SK-N-SH treated with all-trans-retinoic acid at 6 μM for 48 hours (cell line): ENCODE measurements around the gene TMEM114.

Source experiments
- ARNTL ChIP-seq: fragments of 450-650 bp; formaldehyde crosslinking; IDR thresholded peaks from 2 replicates; pipeline ENCODE4 v1.5.0; 2020; ENCODE audit warnings: low read depth, mild to moderate bottlenecking, moderate library complexity, borderline replicate concordance
- BACH2 ChIP-seq: fragments of 250-450 bp; sonication (Bioruptor Pico); IDR thresholded peaks from 2 replicates; pipeline ENCODE4 v1.9.0; 2021; ENCODE audit warnings: mild to moderate bottlenecking, borderline replicate concordance
- ESRRG ChIP-seq: fragments of 250-450 bp; sonication (Bioruptor Pico); IDR thresholded peaks from 2 replicates; pipeline ENCODE4 v1.6.1; 2021; ENCODE audit warnings: mild to moderate bottlenecking
- GLIS3 ChIP-seq: fragments of 250-450 bp; sonication (Bioruptor Pico); IDR thresholded peaks from 2 replicates; pipeline ENCODE4 v1.5.0; 2020; ENCODE audit warnings: mild to moderate bottlenecking, moderate library complexity
- ISL1 ChIP-seq: fragments of 250-450 bp; sonication (Bioruptor Pico); IDR thresholded peaks from 2 replicates; pipeline ENCODE4 v2.1.2; 2022; ENCODE audit warnings: mild to moderate bottlenecking, moderate library complexity
- SNAI2 ChIP-seq: fragments of 250-450 bp; sonication (Bioruptor Pico); IDR thresholded peaks from 2 replicates; pipeline ENCODE4 v1.5.0; 2020; ENCODE audit warnings: mild to moderate bottlenecking, moderate library complexity
- TOX ChIP-seq: fragments of 250-450 bp; sonication (Bioruptor Pico); IDR thresholded peaks from 2 replicates; pipeline ENCODE4 v1.8.0; 2021; ENCODE audit warnings: mild to moderate bottlenecking, moderate library complexity, borderline replicate concordance
- TF ChIP-seq, protein P1 (sequence below): fragments of 250-450 bp; sonication (Bioruptor Pico); IDR thresholded peaks from 2 replicates; pipeline ENCODE4 v1.8.0; 2020; ENCODE audit warnings: mild to moderate bottlenecking, moderate library complexity, borderline replicate concordance

DNA sequence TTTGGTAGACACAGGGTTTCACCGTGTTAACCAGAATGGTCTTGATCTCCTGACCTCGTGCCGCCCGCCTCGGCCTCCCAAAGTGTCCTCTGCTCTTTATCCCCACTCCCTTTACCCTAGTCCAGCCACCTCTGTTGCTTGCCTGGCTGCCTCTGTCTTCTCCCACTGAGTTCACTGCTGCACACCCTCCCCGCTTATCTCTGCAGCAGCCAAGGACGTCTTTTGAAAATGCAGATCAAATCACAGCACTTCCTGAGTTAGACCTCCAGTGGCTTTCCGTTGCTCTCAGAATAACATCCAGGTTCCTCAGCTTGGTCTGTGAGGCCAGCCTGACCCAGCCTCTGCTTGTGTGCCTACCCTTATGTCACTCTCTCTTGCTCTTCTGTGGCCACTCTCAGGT is 36.6 kb upstream of the TMEM114 start:
- TF ChIP-seq ARNTL (CRISPR knock-in tag) (no peak), GLIS3 (CRISPR knock-in tag) (no peak), ISL1 (CRISPR knock-in tag) (no peak), BACH2 (CRISPR knock-in tag) (no peak), TOX (no peak), ESRRG (CRISPR knock-in tag) (no peak), SNAI2 (CRISPR knock-in tag) (no peak)
- TF ChIP-seq, protein P1, sequence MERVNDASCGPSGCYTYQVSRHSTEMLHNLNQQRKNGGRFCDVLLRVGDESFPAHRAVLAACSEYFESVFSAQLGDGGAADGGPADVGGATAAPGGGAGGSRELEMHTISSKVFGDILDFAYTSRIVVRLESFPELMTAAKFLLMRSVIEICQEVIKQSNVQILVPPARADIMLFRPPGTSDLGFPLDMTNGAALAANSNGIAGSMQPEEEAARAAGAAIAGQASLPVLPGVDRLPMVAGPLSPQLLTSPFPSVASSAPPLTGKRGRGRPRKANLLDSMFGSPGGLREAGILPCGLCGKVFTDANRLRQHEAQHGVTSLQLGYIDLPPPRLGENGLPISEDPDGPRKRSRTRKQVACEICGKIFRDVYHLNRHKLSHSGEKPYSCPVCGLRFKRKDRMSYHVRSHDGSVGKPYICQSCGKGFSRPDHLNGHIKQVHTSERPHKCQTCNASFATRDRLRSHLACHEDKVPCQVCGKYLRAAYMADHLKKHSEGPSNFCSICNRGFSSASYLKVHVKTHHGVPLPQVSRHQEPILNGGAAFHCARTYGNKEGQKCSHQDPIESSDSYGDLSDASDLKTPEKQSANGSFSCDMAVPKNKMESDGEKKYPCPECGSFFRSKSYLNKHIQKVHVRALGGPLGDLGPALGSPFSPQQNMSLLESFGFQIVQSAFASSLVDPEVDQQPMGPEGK (CRISPR knock-in tag): no peak
